Fibroblast of peridontal ligament (primary cell): ENCODE results near the gene PTGES3L.
"Not testable (repeated sequence)": the region's sequence is repeated elsewhere in the genome, so short reads cannot be mapped to it uniquely, and the experiment has no call there.

Source experiments
- DNase-seq: peaks from one replicate; pipeline ENCODE4 v3.0.0-alpha.2; 2010; ENCODE audit errors: extremely low read depth

Gene PTGES3L

GRCh38 chr17:42919522-42920077 lies 60.3 kb downstream of the PTGES3L start:
- not testable (repeated sequence) for DNase-seq

GRCh38 chr17:42918902-42919521 lies 60.9 kb downstream of the PTGES3L start:
- peak; percentile 42 for DNase-seq
